Effector CD8-positive, alpha-beta T cell (primary cell): Measurements from ENCODE around the gene RET.

Source experiments
- DNase-seq: peaks from one replicate; lab custom pipeline; 2025; lab: John Stamatoyannopoulos, UW

The RET gene

DNA sequence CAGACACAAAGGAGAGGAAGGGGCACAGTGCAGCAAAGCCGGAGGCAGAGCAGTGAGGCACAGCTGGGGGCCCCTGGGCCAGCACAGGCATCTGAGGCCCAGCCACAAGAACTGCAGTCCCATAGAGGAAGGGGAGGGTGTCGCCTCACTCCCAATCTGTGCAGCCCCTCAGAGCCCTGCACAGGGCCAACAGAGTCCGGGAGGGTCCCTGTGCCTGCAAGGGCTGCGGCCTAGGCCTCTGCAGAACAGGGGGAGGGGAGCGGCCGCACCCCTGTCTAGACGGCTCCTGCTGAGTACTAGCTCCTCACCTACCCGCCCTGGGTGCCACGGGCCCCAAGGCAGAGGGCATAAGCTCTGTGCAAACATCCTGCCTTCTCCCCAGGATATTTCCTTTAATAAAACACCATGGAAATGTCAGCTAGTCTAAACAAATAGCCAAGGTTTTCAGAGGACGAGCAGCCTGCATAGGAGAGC lies 32.4 kb upstream of the RET start:
- DNase-seq: no peak

DNA sequence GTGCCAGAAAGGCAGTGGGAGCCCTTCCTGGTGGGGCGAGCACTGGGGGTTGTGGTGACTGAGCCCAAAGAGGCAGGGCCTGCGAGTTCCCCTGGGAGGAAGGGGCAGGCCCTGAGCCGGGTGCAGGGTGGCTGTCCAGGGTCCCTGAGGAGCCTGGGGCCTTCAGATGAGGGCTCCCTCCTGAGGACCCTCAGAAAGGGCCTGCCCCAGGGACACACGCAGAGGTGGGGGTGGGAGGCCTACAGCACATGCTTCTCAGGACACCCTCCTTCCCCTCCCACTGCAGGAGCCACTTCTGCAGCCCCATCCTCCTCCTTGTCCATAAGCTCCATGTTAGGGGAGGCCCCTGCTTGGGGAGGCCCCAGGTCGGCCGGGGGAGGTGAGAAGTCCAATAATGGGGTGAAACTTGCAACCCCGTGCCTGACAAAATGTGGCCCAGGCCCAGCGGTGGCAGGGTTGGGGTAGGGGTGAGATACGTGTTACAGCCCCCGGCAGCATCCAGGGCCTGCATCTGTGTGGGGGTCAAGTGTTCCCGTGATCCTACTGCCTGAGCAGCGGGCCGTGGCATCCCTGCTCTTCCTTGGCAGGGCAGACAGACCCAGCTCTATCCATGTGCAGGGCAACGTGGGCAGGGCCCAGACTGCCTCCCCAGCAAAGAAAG lies 31.8 kb upstream of the RET start:
- DNase-seq: no peak

DNA sequence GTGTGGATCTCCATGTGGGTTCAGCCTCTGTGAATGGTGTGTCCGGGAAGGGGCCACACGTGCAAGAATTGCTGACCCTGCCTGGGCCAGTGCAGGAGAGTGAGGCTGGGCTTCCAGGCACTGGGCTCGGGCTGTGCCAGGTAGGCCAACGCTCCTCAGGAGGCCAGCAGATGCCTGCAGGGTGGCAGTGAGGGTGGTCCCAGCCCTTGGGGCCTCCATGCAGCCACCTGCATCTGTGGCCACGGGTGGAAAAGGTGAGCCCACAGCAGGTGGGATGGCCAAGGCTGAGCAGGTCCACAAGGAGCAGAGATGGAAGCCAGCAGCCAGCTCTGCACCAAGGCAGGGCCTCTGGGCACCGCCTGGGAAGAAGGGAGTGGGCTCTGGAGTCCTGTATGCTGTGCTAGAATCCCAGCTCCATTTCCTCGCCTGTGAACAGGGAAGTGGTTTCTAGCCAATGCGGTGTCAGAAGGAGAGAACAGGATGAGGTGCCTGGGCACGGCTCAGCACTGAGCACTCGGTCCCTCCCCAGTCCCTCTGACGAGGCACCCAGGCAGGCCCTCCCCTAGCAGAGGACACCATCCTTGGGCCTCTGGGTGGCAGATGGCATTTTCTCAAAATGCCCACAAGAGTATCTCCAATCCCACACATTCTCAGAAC lies 31.1 kb upstream of the RET start:
- DNase-seq: no peak

DNA sequence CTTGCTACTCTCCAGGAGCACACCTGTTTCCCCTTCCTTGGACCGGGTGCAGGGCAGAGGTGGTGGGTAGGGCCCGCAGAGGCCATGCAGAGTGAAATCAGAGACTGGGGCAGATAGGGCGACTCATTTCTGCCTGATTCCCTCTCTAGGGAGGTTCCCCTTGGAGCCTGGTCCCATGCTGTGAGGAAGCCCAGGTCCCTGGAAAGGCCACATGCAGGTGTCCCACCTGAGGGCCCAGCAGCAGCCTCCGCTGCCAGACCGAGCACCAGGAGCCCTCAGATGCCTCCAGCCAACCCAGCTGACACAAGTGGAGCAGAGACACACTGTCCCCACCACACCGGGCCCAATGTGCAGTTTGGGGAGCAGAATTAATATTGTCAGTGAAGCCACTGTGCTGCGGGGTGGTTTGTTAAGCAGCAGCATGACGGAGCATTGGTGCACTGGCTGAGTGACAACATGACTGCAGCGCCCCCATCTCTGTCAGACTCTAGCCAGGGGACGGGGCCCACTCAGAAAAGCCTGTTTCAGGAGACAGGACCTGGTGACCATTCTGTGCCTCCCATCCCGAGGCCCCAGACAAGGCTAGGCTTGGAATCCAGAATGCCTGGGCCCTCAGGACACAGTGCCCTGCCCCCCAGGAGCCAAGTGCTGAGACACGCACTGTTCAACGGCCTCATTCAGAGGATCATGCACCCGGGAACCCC lies 30.4 kb upstream of the RET start:
- DNase-seq: no peak

DNA sequence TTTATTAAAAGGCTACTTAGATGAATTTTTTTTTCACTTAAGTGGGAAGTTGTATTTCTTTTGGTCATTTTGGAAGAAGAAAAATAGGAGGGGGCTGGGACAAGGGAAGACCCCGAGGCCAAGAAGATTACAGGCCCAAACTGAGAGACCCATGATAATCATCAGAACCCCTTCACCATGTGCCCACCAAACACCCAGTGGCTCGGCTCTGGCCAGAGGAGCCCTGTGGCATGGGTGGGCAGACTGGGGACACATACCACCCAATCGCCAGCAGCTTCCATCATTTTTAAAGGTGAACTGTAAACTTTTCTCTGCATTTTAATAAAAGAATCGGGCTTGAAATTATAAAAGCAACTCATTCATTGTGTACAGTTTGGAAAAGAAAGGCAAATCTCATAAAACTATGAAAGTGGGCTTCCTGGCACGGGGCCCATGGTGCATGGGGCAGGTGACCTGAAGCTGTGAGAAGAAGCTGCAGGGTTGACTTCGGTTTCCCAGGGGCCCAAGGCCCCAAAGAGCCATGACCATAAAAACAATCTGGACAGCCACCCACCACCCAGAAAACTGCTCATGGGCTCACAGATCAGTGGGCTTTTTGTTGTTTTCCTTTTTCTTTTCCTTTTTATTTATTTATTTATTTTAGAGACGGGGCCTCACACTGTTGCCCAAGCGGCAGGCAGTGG lies 29.4 kb upstream of the RET start:
- DNase-seq: no peak

DNA sequence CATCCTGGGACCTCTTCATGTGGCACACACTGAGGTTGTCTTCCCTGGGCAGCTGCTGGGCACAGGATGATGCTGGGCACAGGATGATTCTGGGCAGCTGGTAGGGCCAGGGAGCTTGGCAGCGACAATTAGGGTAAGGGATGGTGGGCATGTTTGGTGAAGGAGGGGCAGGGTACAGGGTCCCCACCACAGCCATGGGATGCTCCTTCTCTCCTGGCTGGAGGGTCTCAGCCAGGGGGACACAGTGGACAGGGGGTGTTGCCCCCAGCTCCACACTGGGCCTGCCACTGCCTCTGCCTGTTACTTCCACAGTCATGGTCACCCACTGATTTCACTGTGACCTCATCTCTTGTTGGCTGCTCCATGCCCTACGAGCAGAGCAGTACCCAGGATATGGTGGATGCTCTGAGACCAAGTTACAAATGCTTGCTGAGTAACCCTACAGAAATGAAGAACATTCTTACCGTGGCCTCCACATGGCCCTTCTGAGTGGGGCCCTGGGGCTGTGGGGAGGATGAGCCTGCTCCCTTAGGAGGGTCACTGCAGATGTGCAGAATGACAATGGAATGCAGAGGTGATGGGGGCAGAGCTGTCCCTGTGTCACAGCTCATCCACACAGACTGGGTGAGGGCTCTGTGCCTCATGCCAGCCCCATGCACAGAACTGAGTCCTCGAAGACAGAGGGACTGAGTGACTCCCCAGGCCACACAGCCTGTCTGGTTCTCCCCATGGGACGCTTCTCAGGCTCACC lies 28.4 kb upstream of the RET start:
- no peak for DNase-seq

DNA sequence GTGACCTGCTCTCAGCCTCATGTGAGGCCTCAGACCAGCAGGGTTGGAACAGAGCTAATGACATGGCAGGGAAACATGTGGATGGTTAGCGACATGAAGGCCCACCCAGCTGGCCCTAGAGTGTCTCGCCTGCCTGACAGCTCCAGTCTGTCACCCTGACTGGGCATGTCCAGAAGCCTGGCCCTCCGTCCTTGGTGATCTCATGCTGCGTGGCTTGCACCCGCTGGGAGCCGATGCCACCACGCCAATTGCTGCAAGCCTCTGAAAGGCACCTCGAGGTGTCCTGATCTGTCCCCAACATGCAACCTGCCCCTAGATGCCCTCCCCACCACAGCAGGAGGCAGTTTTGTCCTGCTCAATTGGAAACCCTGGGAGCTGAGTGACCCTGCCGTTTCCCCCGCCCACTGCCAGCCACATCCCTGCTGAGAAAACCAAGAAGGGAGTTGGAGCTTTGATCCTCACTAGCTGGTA lies 27.8 kb upstream of the RET start:
- DNase-seq: no peak

DNA sequence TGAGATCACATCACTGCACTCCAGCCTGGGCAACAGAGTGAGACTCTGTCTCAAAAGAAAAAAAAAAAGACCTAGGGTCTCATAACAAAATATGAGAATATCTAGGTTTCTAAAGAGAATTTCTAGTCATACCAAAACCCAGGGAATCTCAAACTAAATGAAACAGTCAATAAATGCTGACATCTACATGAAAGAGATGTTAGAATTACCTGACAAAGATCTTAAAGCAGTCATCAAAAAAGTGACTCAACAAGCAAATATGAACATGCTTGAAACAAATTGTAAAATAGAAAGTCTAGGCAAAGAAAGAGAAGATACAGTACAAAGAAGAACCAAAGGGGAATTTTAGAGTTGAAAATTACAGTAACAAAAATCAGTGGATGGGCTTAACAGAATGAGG lies 26.9 kb upstream of the RET start:
- DNase-seq: no peak

DNA sequence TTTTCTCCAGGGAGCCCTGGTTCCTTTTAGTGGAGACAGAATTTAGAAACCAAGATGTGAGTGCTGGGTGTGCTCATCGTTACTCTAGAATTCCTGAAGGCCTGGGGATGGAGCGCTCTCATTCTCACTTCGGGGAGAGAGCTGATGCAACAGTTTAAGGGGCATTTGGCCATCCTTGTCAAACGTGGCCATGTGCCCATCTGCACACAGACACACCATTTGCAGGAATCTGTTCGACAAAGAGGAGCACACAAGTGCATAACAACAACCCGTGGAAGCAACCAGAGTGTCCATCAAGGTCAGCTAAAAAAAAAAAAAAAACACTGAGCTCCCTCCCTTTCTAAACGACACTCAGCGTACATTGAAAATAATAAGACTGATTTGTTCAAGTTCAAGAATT lies 23.0 kb upstream of the RET start:
- DNase-seq: no peak

DNA sequence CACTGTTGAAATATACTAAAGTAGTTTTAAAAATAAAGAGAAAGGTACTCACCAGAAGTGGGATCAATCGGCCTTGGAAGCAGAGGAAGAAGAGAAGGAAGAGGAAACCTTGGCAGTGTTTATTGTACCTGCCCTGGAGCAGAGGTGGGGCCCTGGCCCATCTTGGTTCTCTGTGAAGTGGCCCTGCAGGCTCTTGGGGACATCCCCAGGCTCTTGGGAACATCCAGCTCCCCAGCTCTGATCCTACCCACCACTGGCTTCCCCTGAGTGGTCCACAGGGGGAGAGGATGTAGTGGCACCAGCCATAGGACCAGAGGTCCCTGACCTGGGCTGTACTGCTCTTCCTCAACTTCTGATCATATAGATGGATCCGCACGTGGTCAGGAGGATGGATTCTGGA lies 22.3 kb upstream of the RET start:
- no peak for DNase-seq

DNA sequence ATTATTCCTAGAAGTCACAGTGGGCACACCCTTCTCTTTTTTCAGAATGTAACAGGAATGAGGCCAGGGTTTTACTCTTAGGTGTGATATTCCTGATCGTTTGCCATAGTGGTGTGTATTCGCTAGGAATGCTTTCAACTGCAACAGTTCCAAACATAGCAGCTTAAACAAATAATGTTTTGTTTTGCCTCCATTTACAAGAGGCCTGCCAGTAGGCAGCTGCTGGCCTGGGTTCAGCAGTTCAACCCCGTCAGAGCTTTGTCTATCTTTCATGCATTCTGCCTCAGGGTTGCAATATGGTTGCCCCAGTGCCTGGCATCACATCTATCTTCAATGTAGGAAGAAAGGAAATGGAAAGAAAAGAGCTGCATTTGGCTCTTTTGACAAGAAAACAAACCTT lies 21.7 kb upstream of the RET start:
- DNase-seq: no peak

DNA sequence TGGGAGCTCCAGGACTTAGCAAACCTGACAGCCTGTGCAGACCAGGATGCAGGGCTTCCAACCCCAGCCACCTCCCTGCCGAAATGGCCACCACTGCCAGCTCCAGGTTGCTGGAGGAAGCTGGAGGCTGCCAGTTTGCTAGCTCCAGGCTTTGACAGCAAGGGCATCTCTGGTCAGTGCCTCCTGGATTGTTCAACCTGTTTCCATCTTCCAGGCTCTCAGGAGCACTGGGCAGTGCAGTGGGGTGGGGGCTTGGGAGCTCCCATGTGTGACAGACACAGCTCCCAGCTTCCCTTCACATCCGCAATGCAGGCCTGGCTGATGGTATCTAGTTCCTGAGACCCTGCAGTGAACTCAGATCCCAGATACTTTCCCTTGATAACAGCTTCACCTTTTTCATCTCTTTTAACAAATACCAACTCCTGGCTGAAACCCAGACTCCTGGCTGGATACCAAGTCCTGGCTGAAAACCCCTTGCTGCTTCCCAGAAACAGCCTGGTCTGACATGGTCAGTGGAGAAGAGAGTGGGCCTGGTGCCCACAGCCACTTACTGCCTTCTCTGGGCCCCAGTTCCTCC lies 20.8 kb upstream of the RET start:
- DNase-seq: no peak

DNA sequence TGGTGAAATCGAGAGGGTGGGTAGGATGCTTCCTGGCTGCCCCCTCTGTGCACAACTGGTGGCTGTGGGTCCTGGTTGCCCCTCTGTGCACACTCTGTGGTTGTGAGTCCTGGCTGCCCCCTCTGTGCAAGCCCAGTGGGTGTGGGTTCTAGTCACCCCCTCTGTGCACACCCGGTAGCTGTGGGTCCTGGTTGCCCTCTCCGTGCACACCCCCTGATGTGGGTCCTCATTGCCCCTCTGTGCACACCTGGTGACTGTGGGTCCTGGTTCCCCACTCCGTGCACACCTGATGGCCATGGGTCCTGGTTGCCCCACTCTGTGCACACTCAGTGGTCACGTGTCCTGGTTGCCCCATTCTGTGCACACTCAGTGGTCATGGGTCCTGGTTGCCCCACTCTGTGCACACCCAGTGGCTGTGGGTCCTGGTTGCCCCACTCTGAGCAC lies 20.3 kb upstream of the RET start:
- DNase-seq: no peak

DNA sequence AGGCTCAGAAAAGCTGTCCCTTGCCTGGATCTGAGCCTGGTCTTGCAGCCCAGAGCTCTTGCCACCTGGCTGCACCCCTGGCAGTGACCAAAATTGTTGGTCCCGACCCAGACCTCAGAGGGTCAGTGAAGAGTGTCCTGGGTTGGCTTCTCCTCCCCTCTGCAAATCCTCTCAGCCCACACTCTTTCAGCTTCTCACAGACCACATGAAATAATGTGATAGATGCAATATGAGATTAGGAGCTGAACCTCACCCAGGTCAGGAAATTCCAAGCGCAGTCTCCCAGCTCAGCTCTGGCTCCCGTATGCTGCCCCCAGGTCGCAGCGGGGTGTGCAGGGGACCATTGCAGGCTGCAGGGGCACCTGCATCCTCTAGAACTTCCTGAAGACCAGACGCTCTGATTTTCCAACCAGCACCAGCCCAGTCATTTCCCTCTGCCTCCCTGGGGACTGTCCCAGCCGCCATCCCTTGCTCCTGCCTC lies 19.6 kb upstream of the RET start:
- DNase-seq: no peak

DNA sequence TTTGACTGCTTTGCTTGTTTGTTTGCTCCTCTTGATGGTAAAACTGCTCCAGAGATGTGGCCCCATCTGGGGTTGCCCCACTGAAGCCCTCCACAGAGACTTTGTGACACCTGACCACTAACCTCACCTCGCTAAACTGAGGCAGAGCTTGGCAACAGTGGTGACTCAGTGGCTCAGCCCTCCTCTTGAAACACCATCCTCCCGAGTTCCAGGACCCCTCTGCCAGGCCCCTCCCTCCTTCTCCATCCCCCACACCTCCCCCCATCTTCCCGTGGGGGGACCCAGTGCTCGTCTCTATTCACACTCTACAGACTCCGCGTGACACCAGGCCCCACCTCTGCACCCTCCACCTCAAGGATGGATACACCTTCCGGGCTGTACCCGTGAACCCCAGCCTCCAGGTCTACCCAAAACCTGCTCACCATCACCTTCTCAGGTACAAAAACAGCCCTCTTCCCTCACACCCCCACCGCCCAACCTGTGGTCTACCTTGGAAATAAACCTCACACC lies 19.0 kb upstream of the RET start:
- no peak for DNase-seq

DNA sequence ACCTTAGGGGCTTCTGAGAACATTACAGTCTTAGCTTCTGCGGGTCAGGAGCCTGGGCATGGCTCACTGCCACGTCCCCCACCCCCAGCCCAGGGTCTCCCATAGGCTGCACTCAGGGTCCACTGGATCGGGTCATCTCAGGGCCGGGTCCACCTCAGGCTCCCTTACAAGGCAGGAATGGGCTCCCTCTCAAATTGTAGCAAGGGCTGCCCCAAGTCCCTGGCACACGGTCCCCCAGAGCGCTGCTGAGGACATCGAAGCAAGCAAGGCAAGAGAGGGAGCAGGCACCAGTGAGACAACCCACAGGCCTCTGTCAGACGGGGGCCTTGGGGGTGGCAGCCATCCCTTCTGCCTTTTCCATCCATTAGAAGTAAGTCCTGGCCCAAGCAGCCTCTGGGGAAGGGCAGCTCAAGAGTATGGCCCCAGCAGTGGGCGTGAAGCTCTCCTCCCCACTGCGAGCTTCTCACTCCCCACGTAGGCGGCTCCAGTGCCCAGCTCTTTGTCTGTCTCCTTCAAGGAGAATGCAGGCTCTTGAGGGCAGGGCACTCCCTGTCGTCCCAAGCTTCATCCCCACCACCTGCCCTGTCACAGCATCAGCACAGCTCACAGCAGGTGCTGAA lies 18.0 kb upstream of the RET start:
- DNase-seq: no peak

DNA sequence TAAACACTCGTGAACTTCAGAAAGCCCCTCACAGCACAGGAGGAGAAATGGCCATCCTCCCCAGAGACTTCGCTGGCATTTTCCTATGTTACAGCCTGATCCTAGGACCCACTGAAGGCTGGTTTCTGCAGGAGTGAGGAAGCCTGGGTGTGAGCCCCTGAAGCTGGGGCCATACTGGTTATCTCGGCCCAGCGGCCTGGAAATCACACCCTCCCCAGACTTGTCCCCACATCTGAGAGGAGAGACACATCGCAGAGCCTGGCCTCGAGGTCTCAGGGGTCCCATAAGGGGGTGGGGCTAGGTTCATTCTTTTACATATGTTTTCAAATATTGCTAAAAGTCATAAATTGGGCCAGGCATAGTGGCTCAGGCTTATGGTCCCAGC lies 17.5 kb upstream of the RET start:
- no peak for DNase-seq

DNA sequence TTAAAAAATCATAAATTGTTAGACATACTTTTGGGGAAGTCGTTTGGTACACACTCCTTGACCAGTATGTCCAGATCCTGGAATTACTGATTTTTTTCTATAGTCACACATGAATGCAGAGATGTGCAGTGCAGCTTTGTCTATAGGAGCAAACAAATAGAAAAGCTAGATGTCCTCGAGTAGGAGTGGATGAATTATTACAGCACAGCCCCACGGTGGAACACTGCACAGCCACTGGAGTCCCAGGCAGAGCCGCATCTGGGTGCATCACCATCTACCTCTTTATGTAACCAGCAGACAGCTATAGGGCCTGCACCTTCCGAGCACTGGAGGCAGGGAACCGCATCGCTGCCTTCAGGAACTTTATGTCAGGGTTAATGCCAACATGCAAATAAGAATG lies 17.0 kb upstream of the RET start:
- no peak for DNase-seq

DNA sequence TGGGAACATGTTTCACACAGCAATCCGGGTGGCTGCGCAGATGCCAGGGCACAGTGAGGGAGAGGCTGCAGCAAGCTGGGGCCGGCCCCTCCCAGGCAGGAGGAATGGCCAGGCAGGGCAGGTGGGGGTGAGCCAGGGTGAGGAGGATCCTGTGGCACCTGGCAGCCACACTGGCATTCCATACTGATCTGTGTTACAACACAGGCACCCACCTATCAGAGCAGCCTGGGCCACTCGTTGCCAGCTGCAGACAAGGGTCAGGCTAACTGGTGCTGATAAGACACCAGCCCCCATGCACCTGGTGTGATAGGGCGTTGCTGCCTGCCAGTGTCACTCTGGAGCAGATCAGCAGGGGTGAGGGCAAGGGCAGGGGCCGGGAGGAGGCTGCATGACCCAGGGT lies 16.6 kb upstream of the RET start:
- no peak for DNase-seq

DNA sequence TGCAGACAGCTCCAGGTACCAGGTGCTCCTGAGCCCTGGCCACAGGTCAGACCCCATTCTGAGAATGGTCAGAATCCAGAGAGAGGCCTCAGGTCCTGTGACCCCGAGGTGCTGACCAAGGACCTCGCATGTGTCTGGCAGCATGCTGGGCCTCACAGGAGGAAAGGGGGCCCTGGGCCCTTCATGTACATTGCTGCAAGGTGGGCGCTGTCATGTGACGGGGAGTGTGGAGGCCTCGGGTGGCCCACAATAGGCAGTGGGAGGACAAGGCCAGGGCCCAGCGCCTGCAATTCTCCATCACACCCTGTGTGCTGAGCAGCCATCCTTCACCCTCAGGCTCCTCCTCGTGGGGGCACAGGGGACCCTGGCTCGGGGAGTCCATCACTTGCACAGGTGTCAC lies 15.5 kb upstream of the RET start:
- DNase-seq: no peak

DNA sequence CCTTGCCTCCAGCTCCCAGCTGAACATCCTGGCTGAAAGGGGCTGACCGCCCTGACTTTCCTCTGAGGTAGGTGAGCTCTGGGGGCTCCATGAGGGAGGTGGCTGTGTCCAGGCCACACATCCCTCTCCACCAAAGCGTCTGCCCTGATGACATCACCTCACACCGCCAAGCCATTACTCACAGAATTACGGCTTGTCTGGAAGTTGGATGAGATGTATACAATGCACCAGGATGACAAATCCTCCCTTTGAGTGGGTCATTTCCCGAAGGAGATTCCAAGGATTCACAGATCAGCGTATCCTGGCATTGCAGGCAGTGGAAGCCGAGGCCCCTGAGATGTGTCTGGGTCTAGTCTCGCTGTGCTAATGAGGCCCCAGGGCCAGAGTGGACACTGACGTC lies 15.1 kb upstream of the RET start:
- no peak for DNase-seq
